Endothelial cell of hepatic sinusoid (primary cell): ENCODE results near the gene CCDC142.

Experiments
- in situ Hi-C: cut with HindIII; loops from 2 replicates; pipeline ENCODE4 v1.10.0; 2017; ENCODE audit warnings: low sequenced_read_pairs

Gene CCDC142

GRCh38 chr2:74424139-74424992, 58.4 kb downstream of the CCDC142 start:
- in situ Hi-C loops: no loop called here
